HG02840 (cell line): ENCODE measurements around the gene RNF157.

Source experiments
- ATAC-seq: cut with Tn5 transposase; IDR thresholded peaks from one replicate; pipeline ENCODE4 v1.9.1; 2021; ENCODE audit warnings: mild to moderate bottlenecking, moderate library complexity, moderate number of reproducible peaks; ENCODE audit not compliant: unreplicated experiment, low FRiP score

The RNF157 gene

GRCh38 chr17:76240461-76241203 lies at the start of gene RNF157:
Gene RNF157, minus strand, starts transcription at chr17:76240493. Its CDS starts 253 bp downstream, at chr17:76240240.
- ATAC-seq = peak; percentile 52

DNA sequence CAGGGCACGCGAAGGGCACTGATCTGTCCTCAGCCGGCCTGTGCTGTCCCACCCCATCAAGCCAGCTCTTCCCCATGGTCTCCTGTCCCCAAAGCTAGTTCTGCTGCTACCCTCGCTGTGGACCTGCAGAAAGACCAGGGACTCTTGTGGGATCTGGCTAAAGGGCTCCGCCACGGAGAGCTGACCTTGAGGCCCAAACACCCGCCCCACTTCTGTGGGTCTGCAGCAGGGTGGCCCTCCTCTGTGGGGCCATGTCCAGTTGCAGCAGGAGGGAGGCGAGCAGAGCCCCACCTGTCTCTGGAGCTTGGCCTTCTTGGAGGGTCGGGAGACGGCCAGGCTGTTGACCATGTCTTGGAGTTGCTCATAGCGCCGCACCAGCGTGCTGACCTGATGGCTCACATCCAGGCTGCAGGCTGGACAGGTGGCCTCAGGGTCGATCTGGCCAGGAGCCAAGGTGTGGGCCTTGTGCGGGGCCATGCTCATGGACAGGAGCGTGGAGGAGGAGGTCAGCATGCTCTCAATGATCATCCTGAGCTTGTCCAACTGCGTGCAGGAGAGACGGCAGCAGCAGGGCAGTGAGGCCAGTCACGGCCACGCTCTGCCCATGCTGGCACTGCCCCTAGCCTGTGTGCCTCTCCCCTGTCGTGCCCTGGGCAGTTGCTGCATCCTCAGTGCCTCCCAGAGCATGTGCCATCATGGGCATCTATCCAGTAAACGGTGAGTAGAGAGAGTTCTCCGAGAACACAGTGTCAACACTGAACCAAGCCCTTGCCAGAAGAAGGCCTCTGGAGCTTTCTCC lies 41.5 kb upstream of the RNF157 start:
- ATAC-seq = no peak

- ATAC-seq = no peak
These were observed 40.4 kb upstream of the RNF157 start for GRCh38 chr17:76280650-76281049.

GRCh38 chr17:76279742-76280287 lies 39.5 kb upstream of the RNF157 start:
- no peak for ATAC-seq

DNA sequence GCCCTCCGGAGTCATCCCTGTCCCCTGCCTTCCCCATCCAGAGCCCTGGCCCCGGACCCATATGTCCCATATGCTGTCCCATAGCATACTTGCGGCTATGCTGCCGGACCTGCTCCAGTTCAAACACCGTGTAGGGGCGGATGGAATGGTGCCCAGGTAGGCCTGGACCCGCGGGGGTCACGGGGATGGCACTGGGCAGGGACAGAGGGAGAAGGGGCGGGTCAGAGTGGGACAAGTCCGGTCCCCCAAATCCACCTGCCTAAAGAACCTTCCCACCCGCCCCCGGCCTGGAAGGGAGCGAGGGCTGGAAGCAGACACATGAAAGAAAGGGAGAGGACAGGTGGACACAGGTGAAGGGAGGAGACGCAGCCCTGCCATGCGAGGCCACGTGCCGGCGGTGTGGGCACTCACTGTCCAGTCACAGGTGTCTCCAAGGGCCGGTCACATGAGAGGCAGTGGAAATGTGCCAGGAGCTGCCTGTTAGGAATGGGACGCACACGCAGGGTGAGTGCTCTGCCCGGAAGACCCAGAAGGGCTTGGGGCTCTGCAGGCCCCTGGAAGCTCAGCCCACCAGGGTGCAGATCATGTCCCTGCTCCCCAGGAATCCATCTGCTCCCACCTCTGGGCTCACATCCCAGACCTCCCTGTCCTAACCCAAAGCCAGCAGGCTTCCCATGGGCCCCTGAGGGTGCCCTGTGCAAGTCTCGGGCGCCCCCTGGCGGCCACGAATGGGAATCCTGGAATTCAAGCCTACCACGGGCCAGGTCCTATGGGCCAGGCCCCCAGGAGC lies 38.9 kb upstream of the RNF157 start:
- ATAC-seq = no peak

DNA sequence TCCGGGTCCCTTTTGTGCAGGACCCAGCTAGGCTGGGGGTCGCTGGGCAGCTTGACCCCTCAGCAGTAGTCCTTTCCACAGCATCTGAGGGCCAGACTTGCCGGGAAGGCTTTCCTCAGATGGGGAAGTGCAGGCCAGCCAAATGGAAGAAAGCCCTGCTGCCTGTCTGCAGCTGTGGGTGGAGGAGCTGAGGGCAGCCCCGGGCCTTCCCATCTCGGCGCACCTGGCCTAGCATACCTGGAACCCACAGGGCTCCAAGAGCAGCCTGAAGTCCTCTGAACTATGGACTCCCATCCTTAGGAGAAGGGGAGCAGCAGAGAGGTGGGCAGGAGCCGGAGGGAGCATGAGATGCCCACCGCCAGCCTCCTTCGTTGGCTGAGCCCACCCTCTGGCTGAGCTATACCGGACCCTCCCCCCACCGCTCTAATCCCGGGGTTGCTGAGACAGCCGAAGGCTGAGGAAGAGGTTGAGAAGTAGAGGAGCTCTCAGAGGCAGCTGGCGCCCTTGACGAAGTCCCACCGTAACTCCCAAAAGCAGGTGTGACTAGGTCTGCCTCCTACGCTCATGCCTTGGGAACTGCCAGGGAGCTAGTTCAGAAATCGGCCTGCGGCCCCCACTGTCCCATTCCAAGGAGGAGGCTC lies 38.1 kb upstream of the RNF157 start:
- no peak for ATAC-seq

DNA sequence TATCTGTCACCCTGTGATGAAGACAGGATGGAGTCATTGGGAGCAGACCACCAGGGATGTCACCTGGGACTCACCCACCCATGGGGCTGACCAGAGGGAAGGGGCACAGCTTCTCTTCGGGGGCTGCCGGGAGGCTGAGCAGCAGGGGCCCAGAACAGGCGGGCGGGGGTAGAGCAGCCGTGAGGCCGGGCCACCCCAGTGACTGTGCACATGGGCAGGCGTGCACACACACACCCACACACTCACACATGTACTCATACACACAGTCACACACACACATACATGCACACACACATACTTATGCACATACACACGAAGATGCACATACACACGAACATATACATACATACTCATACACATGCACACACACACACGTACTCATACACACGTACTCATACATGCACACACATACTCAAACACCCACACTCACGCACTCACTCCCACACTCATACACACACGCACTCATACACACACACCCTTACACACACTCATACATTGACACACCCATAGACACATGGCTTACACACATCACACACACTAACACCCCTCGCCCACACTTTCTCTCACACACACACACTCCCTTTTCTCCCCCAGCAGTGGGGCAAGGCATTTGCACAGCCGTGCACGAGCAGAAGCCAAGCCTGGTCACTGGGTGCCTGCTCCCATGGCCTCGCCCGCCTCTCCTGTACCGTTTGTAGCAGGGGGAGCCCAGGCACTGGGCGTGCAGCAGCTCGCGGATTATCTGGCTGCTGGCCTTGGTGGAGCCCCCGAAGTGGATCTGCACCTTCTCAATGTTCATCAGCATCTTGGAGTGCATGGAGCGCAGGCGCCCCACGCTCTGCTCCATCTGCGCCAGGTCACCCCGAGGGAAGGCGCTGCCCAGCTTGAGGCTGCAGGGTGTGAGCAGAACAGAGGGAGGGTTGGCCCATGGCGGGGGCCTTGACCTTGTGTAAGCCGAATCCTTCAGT lies 37.3 kb upstream of the RNF157 start:
- ATAC-seq = no peak

- no peak for ATAC-seq
These were observed 36.4 kb upstream of the RNF157 start for GRCh38 chr17:76276461-76277299.

GRCh38 chr17:76276069-76276431 lies 35.8 kb upstream of the RNF157 start:
- no peak for ATAC-seq

GRCh38 chr17:76275382-76276068 lies 35.2 kb upstream of the RNF157 start:
- ATAC-seq = no peak

DNA sequence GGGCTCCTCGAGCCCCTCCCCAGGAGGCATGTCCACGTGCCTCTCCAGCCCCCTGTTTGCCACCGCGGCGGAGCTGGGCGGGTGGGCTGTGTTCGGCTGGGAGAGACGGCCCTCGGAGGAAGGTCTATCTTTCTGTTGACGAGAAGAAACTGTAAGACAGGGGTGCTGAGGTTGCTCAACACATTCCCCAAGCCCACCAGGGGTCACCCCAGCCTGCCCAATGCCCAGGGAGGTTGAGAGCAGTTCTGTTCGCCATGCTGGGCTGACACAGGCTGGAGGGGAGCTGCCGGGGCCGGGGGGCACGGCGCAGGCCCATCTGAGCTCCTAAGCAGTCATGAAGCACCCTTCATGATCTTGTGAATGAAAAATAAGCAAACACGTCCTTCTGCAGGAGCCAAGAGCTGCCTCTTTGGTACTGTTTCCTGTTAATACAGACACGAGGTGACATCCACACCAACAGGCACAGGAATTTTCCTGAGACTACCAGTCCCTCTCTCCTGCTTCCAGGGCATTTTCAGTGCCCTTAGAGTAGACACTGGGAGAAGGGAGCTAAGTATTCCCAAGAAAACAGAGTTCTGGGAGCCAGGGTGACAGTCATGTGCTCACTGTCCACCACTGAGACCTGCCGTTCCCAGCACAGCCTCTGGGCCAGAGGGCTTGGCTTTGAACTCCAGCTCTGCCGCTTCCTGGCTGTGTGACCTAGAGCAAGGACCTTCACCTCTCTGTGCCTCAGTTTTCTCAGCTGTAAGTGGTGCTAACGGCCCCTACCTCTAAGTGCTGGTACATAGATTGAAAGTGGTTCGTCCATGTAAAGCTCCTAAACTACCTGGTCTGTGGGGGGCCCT lies 34.0 kb upstream of the RNF157 start:
- no peak for ATAC-seq

GRCh38 chr17:76273445-76274111 lies 33.3 kb upstream of the RNF157 start:
- ATAC-seq = no peak

- peak; percentile 17 for ATAC-seq
These were observed 32.5 kb upstream of the RNF157 start for GRCh38 chr17:76272541-76273444.

DNA sequence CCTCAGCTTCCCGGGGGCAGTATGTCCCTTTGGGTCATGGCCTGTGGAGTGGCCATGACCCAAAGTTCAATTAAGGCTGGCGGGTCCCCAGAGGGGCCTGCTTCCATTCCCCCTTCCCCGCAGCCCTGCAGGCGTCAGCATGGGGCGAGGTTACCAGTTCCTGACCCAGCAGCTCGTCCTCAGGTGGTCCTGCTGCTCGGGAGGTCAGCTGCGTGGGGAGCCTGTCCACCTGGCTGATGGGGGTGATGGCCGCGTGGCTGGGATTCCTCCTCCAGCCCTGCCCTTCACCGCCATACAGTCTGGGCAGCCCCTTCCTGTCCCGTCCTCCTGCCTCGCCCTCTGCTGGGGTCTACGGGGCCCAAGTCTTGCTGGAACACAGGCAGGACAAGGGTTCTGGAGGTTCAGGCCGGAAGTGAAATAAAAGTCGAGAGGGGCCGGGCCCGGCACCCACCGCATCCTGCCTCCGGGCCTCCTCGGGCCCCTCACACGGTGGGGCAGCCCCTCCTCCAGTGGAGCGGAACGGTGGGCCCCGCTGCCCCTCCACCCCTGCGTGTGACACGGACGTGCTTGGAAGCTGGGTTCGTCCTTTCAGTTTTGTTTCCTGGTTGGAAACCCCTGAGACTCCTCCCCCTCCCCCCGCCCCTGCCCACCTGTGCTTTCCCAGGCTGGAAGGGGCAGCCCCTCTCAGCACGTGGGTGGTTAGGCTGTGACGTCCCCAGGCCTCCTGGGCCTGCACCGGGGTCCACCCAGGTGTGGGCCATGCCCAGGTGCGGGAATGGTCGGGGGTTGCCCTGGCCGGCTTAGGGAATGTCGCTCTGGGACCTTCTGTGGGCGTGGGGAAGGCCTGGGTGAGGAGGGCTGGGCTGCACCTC lies 31.6 kb upstream of the RNF157 start:
- ATAC-seq = peak; percentile 44
